Superior temporal gyrus (tissue), 1 donor: Measurements from ENCODE around the gene GFPT2.

Source experiments
- DNase-seq: peaks from one replicate; pipeline ENCODE4 v3.0.0-alpha.2; 2016; ENCODE audit errors: extremely low spot score

Gene GFPT2

DNA sequence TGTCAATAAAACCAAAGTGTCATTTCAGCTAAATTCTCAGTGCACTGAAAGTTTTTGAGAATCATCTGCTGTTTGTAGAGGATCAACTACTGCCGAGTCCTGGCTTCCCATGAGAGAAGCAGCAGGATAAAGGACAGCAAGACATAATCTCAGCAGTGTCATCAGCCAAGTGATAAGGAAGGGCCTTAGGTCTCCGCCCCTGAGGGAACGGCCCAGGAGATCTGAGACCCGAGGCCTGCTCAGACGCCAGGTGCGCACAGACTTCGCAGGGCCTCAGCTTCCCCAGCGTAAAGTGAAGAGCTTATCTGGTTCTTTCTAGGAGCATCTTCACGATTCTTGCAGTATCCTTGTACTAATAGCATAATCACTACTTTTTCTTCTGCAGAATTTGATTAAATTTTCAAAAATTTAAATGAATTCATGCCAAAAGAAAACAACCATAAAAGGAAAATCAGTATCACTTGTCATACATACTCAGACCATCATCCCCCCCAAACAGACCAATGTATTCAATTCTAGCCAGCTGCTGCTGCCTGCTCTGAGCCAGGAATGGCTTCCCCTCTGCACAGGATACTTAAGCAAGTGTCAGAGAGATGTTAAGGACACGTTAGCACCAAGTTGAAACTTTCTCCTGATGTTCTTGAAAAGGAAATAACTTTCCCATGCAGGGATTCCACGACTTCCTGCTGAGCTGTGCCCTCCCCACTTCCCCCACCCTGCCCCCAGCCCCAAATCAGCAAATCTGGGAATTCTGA is 2.2 kb downstream of the GFPT2 start:
- no peak for DNase-seq

DNA sequence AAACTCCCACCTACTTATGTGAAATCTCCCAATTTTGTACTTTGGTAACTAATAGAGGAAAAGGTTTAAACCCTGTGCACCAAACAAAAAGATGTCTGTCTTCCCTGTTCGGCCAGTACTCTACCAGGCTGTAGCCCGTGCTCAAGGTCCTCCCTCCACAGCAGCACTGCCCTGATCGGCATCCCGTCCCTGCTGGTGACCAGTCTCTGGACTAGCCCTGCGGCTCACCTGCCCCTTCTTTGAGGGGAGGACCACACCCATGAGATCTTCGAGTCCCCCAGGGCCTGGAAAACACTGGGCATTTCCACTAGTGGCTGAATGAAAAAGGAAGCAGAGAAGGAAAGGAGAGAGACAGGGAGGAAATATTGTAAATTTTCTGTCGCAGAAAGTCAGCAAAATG is 2.8 kb downstream of the GFPT2 start:
- DNase-seq = no peak

DNA sequence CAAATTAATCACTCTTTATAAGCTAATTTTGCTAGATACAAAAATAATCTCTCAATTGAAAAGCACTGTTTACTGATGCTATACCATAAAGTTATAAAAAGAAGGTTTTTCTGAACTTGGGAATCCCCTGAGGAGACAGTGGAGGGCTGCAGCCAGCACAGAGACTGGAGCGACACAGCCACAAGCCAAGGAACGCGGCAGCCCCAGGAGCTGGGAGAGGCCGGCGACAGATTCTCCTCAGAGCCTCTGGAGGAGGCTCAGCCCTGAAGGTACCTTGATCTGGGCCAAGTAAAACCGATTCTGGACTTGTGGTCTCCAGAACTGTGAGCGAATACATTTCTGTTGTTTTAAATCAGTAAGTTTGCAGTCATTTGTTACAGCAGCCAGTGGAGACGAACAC is 3.7 kb downstream of the GFPT2 start:
- no peak for DNase-seq

DNA sequence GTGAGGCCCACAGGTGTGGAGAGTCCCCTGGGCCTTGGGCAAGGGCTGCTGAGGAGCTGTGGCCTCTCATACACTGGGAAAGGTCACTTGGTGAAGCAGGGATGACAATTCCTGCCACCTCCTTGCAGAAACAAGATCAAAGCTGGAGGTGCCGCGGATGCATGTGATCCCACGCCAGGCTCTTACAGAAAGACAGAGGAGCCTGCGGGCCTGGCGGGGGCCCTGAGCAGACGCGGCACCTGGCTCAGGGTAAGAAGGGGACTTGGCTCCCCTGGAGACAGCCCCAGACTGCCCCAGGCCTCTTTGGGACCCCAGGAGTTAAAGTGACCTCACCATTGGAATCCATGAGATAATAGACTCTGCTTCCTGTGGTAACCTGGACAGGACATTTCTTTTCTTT is 4.8 kb downstream of the GFPT2 start:
- DNase-seq = no peak

DNA sequence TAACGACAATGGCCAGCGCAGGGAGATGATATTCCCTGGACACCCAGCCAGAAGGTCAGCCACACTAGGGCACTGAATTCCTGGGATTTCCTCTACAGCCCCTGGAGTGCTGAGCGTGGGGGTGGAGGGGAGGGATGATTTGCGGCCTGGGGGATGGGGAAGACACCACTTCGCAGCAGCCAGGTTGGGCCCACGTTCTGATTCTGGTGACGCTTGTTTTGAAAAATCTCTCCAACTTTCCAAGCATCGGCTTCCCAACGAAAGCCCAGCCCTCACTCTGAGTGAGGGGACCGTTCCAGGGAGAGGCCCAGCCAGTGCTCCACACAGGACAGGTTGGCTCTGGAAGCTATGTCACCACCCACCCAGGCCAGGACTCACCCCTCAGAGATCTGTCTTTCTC is 5.4 kb downstream of the GFPT2 start:
- DNase-seq = no peak

DNA sequence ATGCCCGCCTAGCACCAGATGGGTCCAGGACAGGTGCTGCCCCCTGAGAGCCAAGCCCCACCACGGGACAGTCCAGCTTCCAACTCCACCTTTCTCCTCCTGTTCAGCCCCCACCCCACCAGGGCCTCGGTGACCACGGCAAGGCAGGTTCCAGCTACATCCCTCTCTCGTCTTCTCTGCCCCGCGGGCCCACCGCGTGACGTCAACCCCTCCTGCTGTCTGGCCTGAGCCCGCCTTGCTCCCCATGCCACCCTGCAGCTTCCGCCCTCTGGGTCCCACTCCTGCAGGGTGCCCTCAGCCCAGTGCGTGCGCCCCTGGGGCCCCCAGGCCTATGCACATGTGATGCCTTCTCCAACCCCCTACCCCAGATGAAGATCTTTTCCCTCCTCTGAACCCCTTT is 6.8 kb downstream of the GFPT2 start:
- DNase-seq = no peak

DNA sequence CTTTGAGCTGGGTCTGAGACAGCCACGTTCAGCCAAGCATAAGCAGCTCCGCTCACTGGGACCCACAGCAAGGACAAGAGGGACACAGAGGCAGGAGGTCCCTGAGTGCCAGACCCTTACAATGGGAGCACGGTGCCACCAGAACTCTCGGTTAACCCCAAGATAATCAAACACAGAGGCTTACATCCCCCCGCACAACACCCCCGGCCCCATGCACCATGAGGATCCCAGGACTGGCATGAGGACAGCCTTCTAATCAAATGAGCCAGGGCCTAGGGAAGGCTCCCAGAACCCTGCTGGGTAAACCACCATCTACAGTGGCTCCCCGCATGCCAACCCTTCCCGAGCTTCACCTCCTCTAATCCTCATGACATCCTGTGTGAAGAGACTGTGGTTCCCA is 7.4 kb downstream of the GFPT2 start:
- no peak for DNase-seq

DNA sequence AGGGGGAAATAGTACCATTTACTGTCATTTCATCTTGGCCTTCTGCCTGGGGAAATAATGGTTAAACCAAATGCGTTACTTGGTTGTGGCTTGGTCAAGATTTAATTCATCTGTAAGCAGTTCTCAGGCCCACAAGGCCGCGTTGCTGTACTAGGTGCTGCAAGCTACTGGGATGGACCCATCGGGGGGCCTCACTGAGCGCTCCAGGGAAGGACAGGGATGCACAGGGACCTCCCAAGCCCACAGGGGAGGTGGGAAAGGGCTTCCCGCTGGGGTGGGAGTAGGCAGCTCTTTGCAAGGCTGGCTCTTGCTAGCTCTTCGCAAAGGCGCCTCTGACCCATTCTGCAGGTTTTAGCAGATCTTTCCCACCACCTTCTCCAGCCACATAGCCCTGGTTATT is 8.0 kb downstream of the GFPT2 start:
- no peak for DNase-seq

DNA sequence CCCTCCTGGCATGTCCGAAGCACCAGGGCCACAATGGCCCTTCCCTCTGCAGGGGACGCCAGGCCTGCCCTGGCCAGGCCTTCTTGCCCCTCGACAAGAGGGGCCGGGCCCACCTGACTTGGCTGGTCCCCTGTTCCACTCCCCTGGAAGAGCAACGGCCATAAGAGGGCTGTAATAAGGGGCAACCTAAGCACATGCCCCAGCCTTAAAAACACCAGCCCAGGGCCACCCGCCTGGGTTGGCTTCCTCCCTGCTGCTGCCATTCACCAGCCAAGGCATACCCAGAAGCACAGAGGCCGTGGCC is 8.5 kb downstream of the GFPT2 start:
- DNase-seq = no peak

DNA sequence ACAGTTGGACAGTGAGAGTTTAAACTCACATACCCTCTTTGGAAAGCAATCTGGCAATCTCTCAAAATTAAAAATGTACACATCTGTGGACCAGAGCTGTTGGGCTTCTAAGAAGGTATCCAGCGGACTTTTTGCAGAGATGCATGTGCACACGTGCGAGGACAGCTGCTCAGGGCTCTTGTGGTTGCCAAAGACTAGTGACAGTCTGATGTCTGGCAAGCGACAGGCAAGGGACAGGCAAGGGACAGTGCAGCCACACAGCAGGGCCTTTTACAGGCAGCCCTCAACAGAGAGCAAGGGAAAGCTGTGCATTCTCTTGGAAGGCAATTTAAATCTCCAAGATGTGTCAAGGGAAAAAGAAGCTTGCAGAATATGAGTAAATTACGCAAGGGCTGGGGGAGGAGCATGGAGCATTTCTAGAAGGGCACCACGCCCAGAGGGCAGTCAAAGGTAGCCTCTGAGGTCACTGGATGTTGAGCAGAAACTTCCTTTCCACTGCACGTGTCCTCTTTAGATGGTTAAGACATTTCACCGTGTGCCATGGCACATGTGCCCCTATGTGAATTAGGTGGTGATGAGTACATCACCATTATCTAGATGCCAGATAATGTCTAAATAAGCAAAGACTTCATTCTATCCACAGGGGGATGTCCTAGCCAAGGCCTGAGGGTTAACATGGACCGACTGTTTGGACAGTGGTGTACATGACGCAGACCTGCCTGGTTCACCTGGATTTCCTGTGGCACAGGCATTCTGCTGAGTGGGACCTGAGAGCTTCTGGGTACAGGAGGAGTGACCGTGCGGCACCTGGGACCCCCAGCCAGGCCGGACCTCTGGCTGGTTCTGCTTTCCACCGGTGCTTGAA is 9.1 kb downstream of the GFPT2 start:
- DNase-seq = peak; percentile 53

DNA sequence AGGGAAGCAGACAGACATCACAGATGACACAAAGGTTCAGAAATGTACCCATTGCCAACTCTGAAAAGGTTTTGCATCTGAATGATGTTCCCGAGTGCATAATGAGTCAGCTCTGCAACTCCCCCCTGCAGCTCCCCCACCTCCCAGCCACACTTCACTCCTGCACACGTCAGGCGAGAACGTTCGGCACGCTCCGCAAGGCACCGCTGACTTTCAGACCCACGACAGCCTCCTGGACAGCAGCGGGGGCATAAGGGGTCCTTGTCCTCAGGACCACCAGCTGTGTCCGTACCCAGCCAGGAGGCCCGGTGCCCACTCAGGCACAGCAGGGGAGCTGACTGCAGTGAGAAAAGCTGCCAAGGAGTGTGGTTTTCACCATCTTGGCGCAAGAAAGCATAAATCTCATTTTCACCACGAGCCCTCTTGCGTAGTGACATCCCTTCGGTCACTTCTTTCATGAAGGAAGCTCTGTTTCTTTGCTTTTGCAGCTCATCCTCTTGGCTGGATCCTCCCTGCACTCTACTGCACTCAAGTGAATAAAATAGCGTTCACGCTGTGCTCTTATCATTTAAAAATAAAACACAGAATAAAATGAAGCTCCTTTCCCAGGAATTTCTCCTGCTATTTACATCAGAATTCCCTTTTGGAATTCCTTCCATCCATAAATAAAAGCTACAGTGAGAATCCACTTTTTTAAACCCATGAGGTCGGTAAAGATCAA is 9.9 kb downstream of the GFPT2 start:
- DNase-seq = peak; percentile 60

DNA sequence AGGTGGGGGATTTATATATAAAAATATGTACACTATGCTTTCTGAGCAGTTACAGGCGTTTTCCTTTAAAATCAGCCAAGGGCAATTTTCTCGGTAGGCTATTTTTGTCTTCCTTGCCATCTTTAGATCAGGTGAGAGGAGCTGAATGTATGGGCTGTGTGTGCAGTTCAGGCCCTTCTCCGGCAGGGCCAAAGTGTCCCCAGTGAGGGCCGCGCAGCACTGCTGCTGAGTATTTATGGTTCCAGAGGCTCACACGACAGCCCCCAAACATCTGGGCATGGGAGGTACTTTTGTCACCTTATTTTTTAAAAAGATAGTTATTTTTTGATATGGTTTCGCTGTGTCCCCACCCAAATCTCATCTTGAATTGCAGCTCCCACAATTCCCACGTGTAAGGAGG is 11.5 kb downstream of the GFPT2 start:
- DNase-seq = no peak

DNA sequence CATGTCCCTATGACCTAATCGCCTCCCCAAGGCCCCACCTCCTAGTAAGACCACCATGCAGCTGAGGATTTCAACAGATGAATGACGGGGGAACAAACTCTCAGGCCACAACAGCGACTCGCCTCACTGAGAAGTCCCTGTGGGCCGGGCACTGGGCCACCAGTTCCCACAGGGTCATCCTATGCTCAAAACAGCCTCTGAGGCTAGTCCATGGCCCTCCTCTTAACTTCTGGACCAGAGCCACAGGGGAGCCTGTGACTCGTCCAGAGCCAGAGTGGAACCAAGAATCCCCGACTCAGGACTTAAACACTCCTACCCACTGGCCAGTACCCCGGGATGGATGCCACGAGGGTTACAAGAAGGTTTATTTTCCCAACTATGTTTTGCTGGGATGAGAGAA is 12.3 kb downstream of the GFPT2 start:
- no peak for DNase-seq

DNA sequence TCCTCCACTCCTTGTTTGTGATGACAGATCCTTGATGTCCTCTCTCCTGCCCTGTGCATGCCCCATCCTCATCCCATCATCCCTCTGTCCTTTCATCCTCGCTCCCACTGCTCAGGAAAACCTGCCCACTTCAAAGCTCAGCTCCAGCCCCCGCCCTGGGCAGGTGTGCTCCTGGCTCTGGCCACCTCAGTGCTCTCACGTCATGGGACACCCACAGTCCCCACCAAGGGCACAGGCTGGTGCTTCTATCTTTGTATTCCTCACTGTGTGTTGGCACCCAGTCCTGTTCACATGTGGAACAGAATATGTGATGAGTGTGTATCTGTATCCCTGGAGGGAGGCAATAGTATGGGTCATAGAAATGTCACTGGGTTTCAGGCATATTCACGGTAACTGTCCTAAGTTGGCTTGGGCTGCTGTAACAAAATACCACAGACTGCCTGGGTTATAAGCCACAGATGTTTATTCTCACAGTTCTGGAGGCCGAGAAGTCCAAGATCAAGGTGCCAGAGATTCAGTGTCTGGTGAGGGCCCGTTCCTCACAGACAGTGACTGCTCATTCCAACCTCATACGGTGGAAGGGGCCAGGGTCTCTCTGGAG is 13.5 kb downstream of the GFPT2 start:
- no peak for DNase-seq

DNA sequence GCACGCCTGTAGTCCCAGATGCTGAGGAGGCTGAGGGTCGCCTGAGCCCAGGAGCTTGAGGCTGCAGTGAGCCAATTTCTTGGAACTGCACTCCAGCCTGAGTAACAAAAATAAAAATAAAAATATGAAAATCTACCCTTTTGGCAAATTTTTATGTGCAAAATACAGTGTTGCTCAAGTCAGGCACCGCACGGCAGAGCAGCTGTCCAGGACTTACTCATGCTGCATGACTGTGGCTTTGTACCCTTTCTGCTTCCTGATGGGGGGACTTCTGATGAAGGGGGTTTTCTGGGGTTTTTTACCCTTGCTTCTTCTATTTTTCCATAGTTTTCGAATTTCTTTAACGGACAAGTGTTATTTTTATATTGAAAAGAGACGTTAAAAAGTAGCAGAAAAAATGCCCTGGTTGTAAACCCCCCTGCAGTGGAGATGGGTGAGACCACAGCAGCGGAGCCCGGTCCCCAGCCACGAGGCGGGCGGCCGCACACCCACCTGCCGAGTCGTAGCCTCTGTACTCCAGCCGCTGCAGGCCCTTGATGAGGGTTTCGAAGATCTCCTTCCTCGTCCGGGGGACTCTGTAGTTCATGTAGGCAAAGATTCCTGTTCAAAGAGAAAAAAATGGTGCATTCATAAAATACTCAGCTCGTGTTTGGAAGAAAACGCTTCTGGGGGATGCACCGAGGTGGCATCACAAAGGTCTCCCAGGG is 15.0 kb downstream of the GFPT2 start:
- no peak for DNase-seq

DNA sequence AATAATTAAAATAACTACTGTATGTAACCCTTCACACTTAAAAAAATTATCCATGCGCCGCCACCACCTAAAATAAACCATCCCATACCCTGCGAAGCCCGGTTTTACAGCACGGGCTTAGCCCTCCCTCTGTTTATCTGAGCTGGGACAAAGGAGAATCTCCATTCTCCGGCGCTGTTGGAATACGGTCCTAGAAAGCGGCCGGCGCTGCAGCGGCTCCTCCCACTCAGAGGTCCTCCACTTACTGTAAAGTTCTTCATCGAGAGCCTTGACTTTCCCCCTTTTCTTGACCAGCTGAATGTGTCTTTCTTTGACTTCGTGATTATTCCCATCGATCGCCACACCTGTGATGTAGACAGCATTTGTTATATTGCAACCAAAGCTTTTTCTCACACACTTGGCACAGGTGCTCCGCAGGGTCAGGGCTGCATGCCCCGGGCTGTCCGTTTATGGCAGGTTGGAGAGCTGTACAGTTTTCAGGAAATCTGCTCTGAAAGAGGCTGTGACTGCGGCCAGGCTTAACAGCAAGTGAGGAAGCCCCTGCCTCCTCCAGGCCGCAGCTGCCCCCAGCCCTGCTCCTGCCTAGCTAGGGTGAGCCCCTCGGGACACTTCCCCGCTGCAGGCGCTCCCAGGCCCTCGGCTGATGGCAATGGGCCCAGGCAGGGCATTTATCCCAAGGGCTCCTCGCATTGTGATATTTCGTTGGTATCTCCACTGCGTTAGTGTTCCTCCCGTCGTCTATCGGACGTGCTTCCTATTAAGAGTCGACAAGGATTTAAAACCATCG is 16.7 kb downstream of the GFPT2 start:
- no peak for DNase-seq

DNA sequence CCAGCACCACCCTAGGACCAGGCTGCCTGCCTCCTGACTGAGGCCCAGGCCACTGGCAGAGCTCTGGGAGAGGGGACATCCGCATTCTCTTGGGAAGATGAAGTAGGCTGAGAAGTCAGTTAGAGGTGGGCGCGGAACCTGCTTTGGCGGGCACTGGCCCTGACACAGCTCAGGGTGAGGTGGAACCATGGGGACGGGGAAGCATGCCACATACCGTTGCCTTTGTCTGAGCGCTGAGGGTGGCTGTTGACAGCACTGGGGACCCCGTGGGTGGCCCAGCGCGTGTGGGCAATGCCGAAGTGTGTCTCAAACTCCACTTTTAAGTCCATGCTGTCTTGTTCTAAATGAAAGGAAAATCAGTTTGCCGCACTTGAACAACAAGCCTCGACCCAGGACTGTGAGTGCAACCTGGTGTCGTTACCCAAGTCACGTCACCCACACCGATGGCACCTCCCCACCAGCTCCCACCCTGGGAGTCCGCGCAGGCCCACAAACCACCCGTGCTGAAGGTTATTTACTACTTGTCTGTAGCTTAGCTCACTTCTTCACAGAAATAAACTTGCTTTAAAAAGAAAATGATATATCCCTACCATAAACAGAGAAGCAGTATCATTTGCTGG is 17.4 kb downstream of the GFPT2 start:
- no peak for DNase-seq

DNA sequence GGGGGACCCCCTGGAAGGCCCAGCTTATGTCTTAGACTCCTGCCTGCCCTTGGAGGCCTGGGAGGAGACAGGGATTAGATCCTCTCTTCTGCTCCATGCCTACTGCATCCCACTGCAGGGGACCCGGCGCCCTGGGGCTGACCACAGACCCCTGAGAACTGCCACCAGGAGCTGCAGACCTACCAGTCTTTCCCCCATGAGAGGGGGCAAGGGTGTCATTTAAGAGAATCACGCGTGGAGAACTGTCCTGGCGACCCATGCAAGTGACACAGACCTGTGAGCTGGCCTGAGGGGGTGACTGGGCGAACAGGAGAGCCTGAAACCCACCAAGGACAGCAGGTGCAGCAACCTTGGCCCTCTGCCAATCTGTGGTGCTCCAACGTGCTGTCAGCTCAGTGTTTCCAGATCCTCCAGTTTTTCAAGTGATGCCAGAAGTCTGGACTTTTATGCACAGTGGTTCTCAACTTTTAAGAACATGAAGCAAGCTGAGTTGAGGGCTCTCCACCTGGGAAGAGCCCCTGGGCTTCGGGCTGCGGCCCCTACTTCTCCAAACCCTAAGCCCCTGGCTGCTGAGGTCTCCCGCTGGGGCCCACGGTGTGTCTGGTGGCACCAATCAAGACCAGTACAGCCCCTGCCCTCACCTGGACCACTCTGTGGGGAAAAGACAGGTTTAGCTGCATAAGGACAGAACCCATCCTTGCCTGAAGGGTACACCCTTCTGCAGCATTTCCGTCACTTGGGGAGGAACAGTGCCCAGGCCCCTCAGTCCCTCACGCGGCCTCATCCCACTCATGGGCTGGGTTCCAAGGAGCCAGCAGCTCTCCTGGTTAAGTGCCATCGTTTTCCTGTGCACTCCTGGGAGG is 18.2 kb downstream of the GFPT2 start:
- no peak for DNase-seq

DNA sequence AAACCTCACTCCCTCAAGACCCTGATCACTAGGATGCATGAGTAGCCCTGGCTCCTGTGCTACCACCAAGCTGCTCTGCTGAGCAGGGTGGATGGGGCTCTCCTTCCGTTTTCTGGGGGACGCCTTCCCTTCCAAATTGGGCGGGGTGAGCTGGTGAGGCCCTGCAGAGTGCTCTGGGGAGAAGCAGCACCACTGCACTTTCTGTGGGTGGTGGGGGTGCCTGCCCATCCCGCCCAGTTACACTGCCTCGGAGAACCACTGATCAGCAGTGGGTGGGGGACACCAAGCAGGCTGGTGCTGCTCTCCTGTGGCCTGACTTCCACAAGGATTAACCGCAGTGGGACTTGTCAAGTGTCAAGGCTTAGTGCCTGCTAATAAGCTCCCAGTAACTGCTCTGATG is 19.0 kb downstream of the GFPT2 start:
- no peak for DNase-seq

DNA sequence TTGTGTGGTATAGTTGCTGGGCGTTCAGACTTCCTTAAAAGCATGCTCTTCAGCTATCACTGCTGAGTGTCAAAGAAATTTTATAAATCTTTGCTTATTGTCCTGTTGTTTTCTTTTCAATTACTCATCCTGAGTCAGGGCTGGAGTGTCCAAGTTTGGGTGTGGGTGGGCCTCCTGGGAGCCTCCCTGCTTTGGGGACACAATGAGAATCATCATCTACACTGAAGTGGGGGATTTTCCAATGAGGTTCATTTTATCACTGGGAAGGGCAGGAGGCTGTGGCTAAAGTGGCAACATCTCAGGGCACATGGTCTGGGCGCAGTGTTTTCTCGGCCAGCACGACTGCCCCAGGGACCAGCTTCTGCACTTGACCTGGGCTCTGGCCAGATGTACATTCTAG is 19.5 kb downstream of the GFPT2 start:
- no peak for DNase-seq
